ENCODE measurements around the gene STAG1.
"Not testable (repeated sequence)": the region's sequence is repeated elsewhere in the genome, so short reads cannot be mapped to it uniquely, and the experiment has no call there.

STAG1 gene

GRCh38 chr3:136752172-136752421 is at the start of gene STAG1:
Gene STAG1, minus strand, starts transcription at chr3:136752378. Its CDS starts 121,480 bp downstream, at chr3:136630898.
- DNase-seq: no peak

- DNase-seq: not testable (repeated sequence)
Observed at GRCh38 chr3:136801146-136801545, 49.0 kb upstream of the STAG1 start.

GRCh38 chr3:136792556-136793330 is 40.6 kb upstream of the STAG1 start:
- no peak for DNase-seq

GRCh38 chr3:136790786-136791185 is 38.6 kb upstream of the STAG1 start:
- no peak for DNase-seq

GRCh38 chr3:136789976-136790375 is 37.8 kb upstream of the STAG1 start:
- DNase-seq: no peak

- no peak for DNase-seq
Observed at GRCh38 chr3:136788154-136788553, 36.0 kb upstream of the STAG1 start.

- peak; percentile 19 for DNase-seq
Observed at GRCh38 chr3:136787349-136787748, 35.2 kb upstream of the STAG1 start.

- DNase-seq: no peak
Observed at GRCh38 chr3:136783708-136784191, 31.6 kb upstream of the STAG1 start.

GRCh38 chr3:136780741-136781140 is 28.6 kb upstream of the STAG1 start:
- no peak for DNase-seq

- DNase-seq: no peak
Observed at GRCh38 chr3:136778865-136779264, 26.7 kb upstream of the STAG1 start.

- DNase-seq: no peak
Observed at GRCh38 chr3:136772709-136773108, 20.5 kb upstream of the STAG1 start.

GRCh38 chr3:136758160-136759102 is 6.3 kb upstream of the STAG1 start:
- DNase-seq: peak; percentile 36

- DNase-seq: no peak
Observed at GRCh38 chr3:136755192-136755591, 3.0 kb upstream of the STAG1 start.

GRCh38 chr3:136753326-136753939 is 1.3 kb upstream of the STAG1 start:
- no peak for DNase-seq

- peak; percentile 98 for DNase-seq
Observed at GRCh38 chr3:136752422-136753325, 496 bp upstream of the STAG1 start.

- DNase-seq: peak; percentile 62
Observed at GRCh38 chr3:136751316-136752171, 634 bp downstream of the STAG1 start.

GRCh38 chr3:136750897-136751315 is 1.3 kb downstream of the STAG1 start:
- no peak for DNase-seq

- no peak for DNase-seq
Observed at GRCh38 chr3:136750209-136750896, 1.8 kb downstream of the STAG1 start.

GRCh38 chr3:136749602-136750001 is 2.6 kb downstream of the STAG1 start:
- not testable (repeated sequence) for DNase-seq

GRCh38 chr3:136749091-136749490 is 3.1 kb downstream of the STAG1 start:
- no peak for DNase-seq

- DNase-seq: no peak
Observed at GRCh38 chr3:136745916-136746315, 6.3 kb downstream of the STAG1 start.

Data from CD4-positive, alpha-beta T cell treated with Interleukin-15 for 1 hour (primary cell).